GM08714 (cell line): ENCODE measurements around the gene AMIGO2.

Experiments
- H3K4me3 ChIP-seq: fragments of 200-500 bp; sonication (Bioruptor generic); 2 replicates; pipeline ENCODE4 v1.5.1; 2014; ENCODE audit warnings: mild to moderate bottlenecking, low read length, inconsistent platforms
- ZNF274 ChIP-seq: IDR thresholded peaks from 2 replicates; pipeline ENCODE4 v1.6.1; 2012; ENCODE audit warnings: mild to moderate bottlenecking, low read depth, low read length

The AMIGO2 gene

GRCh38 chr12:47107446-47107845 lies 27.7 kb upstream of the AMIGO2 start:
- TF ChIP-seq ZNF274, result no peak
- H3K4me3 ChIP-seq, result no peak overlapping the region

- no peak for TF ChIP-seq ZNF274
- H3K4me3 ChIP-seq, result no peak overlapping the region
These were observed 26.3 kb upstream of the AMIGO2 start for GRCh38 chr12:47105914-47106674.

- TF ChIP-seq ZNF274, result no peak
- no peak overlapping the region for H3K4me3 ChIP-seq
These were observed 23.3 kb upstream of the AMIGO2 start for GRCh38 chr12:47102845-47103651.

GRCh38 chr12:47102406-47102805 lies 22.6 kb upstream of the AMIGO2 start:
- H3K4me3 ChIP-seq, result no peak overlapping the region
- no peak for TF ChIP-seq ZNF274

- TF ChIP-seq ZNF274, result no peak
- H3K4me3 ChIP-seq, result no peak overlapping the region
These were observed 20.4 kb upstream of the AMIGO2 start for GRCh38 chr12:47100160-47100559.

- no peak overlapping the region for H3K4me3 ChIP-seq
- no peak for TF ChIP-seq ZNF274
These were observed 19.9 kb upstream of the AMIGO2 start for GRCh38 chr12:47099610-47100009.

- H3K4me3 ChIP-seq, result no peak overlapping the region
- TF ChIP-seq ZNF274, result no peak
These were observed 18.3 kb upstream of the AMIGO2 start for GRCh38 chr12:47098099-47098498.

- no peak for TF ChIP-seq ZNF274
- H3K4me3 ChIP-seq, result no peak overlapping the region
These were observed 17.6 kb upstream of the AMIGO2 start for GRCh38 chr12:47097276-47097896.

GRCh38 chr12:47095446-47096236 lies 15.9 kb upstream of the AMIGO2 start:
- H3K4me3 ChIP-seq, result no peak overlapping the region
- TF ChIP-seq ZNF274, result no peak

- no peak overlapping the region for H3K4me3 ChIP-seq
These were observed 15.0 kb upstream of the AMIGO2 start for GRCh38 chr12:47094804-47095203.

GRCh38 chr12:47091009-47091408 lies 11.2 kb upstream of the AMIGO2 start:
- no peak overlapping the region for H3K4me3 ChIP-seq
- TF ChIP-seq ZNF274, result no peak

More at GRCh38 chr12:47094804-47095203, 15.0 kb upstream of the AMIGO2 start:
- no peak for TF ChIP-seq ZNF274

GRCh38 chr12:47088021-47088944 lies 8.5 kb upstream of the AMIGO2 start:
- TF ChIP-seq ZNF274, result no peak

More at GRCh38 chr12:47088021-47088944, 8.5 kb upstream of the AMIGO2 start:
- no peak overlapping the region for H3K4me3 ChIP-seq
